Nephron (organoid): ENCODE results near the gene GOLGA1.
"Not testable (repeated sequence)": the region's sequence is repeated elsewhere in the genome, so short reads cannot be mapped to it uniquely, and the experiment has no call there.

Source experiments
- H3K27ac Mint-ChIP-seq, 3 experiments: 2 replicates each; pipeline ENCODE4 v1.8.0; 2020; ENCODE audit warnings: mixed read lengths in 3 of 3, mild to moderate bottlenecking in 2 of 3, moderate library complexity in 1 of 3
- H3K27me3 Mint-ChIP-seq: 2 replicates; pipeline ENCODE4 v1.8.0; 2021; ENCODE audit warnings: low read depth, mild to moderate bottlenecking, moderate library complexity, mixed read lengths
- H3K36me3 Mint-ChIP-seq: 2 replicates; pipeline ENCODE4 v1.8.0; 2020; ENCODE audit warnings: low read depth, mixed read lengths
- H3K4me1 Mint-ChIP-seq: 2 replicates; pipeline ENCODE4 v1.8.0; 2020; ENCODE audit warnings: mixed read lengths
- H3K4me3 Mint-ChIP-seq, 3 experiments: 2 replicates each; pipeline ENCODE4 v1.8.0; 2020; ENCODE audit warnings: mild to moderate bottlenecking in 3 of 3, mixed read lengths in 3 of 3, moderate library complexity in 2 of 3
- H3K9me3 Mint-ChIP-seq: 2 replicates; pipeline ENCODE4 v1.8.0; 2020; ENCODE audit warnings: mixed read lengths
- CTCF ChIP-seq, 3 experiments: fragments of 200-600 bp; sonication (generic); IDR thresholded peaks; one replicate each; pipeline ENCODE4 v1.5.0; 2021; ENCODE audit warnings: antibody characterized with exemption in 3 of 3; ENCODE audit not compliant: unreplicated experiment in 3 of 3

The GOLGA1 gene

GRCh38 chr9:124853605-124854143 lies 87.2 kb downstream of the GOLGA1 start:
- no peaks in the 10 kb centered on the region for H3K9me3 Mint-ChIP-seq
- peaks cover 9% of the 10 kb centered on the region for H3K36me3 Mint-ChIP-seq
- H3K27me3 Mint-ChIP-seq, result peaks cover 5% of the 10 kb centered on the region
- H3K4me3 Mint-ChIP-seq, result peak overlapping the region in 2 of 3 experiments; percentile 65 to 66
- no peak for TF ChIP-seq CTCF (IDR thresholded peaks at IDR 0.05; ENCODE audit: unreplicated experiment in 3 of 3)
- H3K4me1 Mint-ChIP-seq, result peaks cover 24% of the 10 kb centered on the region
- no peak overlapping the region for H3K27ac Mint-ChIP-seq

- H3K27me3 Mint-ChIP-seq, result peaks cover 5% of the 10 kb centered on the region
- no peaks in the 10 kb centered on the region for H3K9me3 Mint-ChIP-seq
- H3K27ac Mint-ChIP-seq, result peak within 1 kb of the TSS; percentile 51 to 87 (median 80)
- H3K4me3 Mint-ChIP-seq, result peak within 1 kb of the TSS; percentile 62 to 66 (median 65)
- H3K36me3 Mint-ChIP-seq, result peaks cover 6% of the 10 kb centered on the region
- TF ChIP-seq CTCF (IDR thresholded peaks at IDR 0.05; ENCODE audit: unreplicated experiment in 3 of 3), result peak; percentile 99 to 100 (median 100)
- peaks cover 24% of the 10 kb centered on the region for H3K4me1 Mint-ChIP-seq
Observed at GRCh38 chr9:124852829-124853531, 87.9 kb downstream of the GOLGA1 start, which contains the start of gene WDR38. Gene WDR38 (plus strand): TSS chr9:124853460. CDS start chr9:124853532, 72 bp downstream.

GRCh38 chr9:124852121-124852828 lies 88.6 kb downstream of the GOLGA1 start:
- Mint-ChIP-seq H3K4me1 (peaks cover 24% of the 10 kb centered on the region), H3K27me3 (peaks cover 5% of the 10 kb centered on the region), H3K9me3 (no peaks in the 10 kb centered on the region), H3K27ac (peak overlapping the region; percentile 51 to 87 (median 80)), H3K36me3 (peaks cover under 1% of the 10 kb centered on the region), H3K4me3 (peak overlapping the region; percentile 49 to 66 (median 62))
- no peak for TF ChIP-seq CTCF (IDR thresholded peaks at IDR 0.05; ENCODE audit: unreplicated experiment in 3 of 3)

GRCh38 chr9:124849801-124850200 lies 91.1 kb downstream of the GOLGA1 start:
- H3K9me3 Mint-ChIP-seq, result no peaks in the 10 kb centered on the region
- peaks cover 5% of the 10 kb centered on the region for H3K27me3 Mint-ChIP-seq
- no peaks in the 10 kb centered on the region for H3K36me3 Mint-ChIP-seq
- peak overlapping the region; percentile 74 to 87 (median 76) for H3K27ac Mint-ChIP-seq
- H3K4me3 Mint-ChIP-seq, result peak overlapping the region in 1 of 3 experiments; percentile 64
- H3K4me1 Mint-ChIP-seq, result peaks cover 30% of the 10 kb centered on the region
- no peak for TF ChIP-seq CTCF (IDR thresholded peaks at IDR 0.05; ENCODE audit: unreplicated experiment in 3 of 3)

- no peak overlapping the region for H3K27ac Mint-ChIP-seq
- H3K36me3 Mint-ChIP-seq, result no peaks in the 10 kb centered on the region
- H3K9me3 Mint-ChIP-seq, result no peaks in the 10 kb centered on the region
- H3K4me1 Mint-ChIP-seq, result peaks cover 23% of the 10 kb centered on the region
- no peak for TF ChIP-seq CTCF (IDR thresholded peaks at IDR 0.05; ENCODE audit: unreplicated experiment in 3 of 3)
- H3K27me3 Mint-ChIP-seq, result peaks cover 5% of the 10 kb centered on the region
- no peak overlapping the region for H3K4me3 Mint-ChIP-seq
Observed at GRCh38 chr9:124846969-124847368, 93.9 kb downstream of the GOLGA1 start.

GRCh38 chr9:124846467-124846866 lies 94.4 kb downstream of the GOLGA1 start:
- H3K4me3 Mint-ChIP-seq, H3K27me3 Mint-ChIP-seq: not testable (repeated sequence)

More at GRCh38 chr9:124846467-124846866, 94.4 kb downstream of the GOLGA1 start:
- peaks cover 21% of the 10 kb centered on the region for H3K4me1 Mint-ChIP-seq
- not testable (repeated sequence) for H3K27ac Mint-ChIP-seq, H3K9me3 Mint-ChIP-seq, H3K36me3 Mint-ChIP-seq
